Sigmoid colon (tissue), 4 donors: ENCODE results near the gene FRA10AC1.

Experiments used
- POLR2A ChIP-seq, 2 donors: fragments of 450-650 bp; IDR thresholded peaks; one replicate each; pipeline ENCODE4 v1.6.1; 2016; ENCODE audit warnings: antibody characterized with exemption in 2 of 2, mild to moderate bottlenecking in 2 of 2, moderate library complexity in 2 of 2
- POLR2AphosphoS5 ChIP-seq, 4 donors: sonication (generic); formaldehyde crosslinking; IDR thresholded peaks; one replicate each; pipeline ENCODE4 v1.6.1; 2017; ENCODE audit warnings: antibody characterized with exemption in 4 of 4
- TF ChIP-seq, protein P1 (sequence below), 4 experiments: fragments of 450-650 bp in 3 of 4; fragments of 200-600 bp in 1 of 4; IDR thresholded peaks; one replicate each; pipeline ENCODE4 v1.5.1; 2016 to 2019; ENCODE audit warnings: antibody characterized with exemption in 4 of 4, mild to moderate bottlenecking in 3 of 4, moderate library complexity in 2 of 4

GRCh38 chr10:93697207-93697606 is 5.2 kb downstream of the FRA10AC1 start:
- TF ChIP-seq, protein P1, sequence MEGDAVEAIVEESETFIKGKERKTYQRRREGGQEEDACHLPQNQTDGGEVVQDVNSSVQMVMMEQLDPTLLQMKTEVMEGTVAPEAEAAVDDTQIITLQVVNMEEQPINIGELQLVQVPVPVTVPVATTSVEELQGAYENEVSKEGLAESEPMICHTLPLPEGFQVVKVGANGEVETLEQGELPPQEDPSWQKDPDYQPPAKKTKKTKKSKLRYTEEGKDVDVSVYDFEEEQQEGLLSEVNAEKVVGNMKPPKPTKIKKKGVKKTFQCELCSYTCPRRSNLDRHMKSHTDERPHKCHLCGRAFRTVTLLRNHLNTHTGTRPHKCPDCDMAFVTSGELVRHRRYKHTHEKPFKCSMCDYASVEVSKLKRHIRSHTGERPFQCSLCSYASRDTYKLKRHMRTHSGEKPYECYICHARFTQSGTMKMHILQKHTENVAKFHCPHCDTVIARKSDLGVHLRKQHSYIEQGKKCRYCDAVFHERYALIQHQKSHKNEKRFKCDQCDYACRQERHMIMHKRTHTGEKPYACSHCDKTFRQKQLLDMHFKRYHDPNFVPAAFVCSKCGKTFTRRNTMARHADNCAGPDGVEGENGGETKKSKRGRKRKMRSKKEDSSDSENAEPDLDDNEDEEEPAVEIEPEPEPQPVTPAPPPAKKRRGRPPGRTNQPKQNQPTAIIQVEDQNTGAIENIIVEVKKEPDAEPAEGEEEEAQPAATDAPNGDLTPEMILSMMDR (IDR thresholded peaks at IDR 0.05), result no peak
- TF ChIP-seq POLR2A (IDR thresholded peaks at IDR 0.05) (no peak), POLR2AphosphoS5 (IDR thresholded peaks at IDR 0.05) (no peak)
